Natural killer cell (primary cell): Measurements from ENCODE around the gene IGF1R. TPM values are rescaled to one million over a fixed set of nuclear protein-coding genes. Genes with fewer than 3 reads are reported as not detected.
"Not testable (repeated sequence)": the region's sequence is repeated elsewhere in the genome, so short reads cannot be mapped to it uniquely, and the experiment has no call there.

ENCODE experiments used
- ATAC-seq, 3 donors: fragments of 150-1000 bp in 2 of 3; fragments of 200-7000 bp in 1 of 3; cut with Tn5 transposase; 1 replicate in 1 of 3; 2 replicates in 2 of 3; pipeline ENCODE4 v1.10.0; 2021; ENCODE audit warnings: mild to moderate bottlenecking in 2 of 3, moderate library complexity in 2 of 3
- DNase-seq, 2 donors: peaks; one replicate each; pipeline versions ENCODE4 v3.0.0 to v3.0.0-alpha.2; 2013 to 2021; ENCODE audit warnings: mixed read lengths in 1 of 2
- H3K27ac ChIP-seq: one replicate; pipeline ENCODE4 v1.5.1; 2013; ENCODE audit warnings: mild to moderate bottlenecking, low read length
- H3K27me3 ChIP-seq: one replicate; pipeline ENCODE4 v1.6.1; 2013; ENCODE audit warnings: low read length; ENCODE audit not compliant: control insufficient read depth, insufficient read depth
- H3K36me3 ChIP-seq: one replicate; pipeline ENCODE4 v1.6.1; 2013; ENCODE audit warnings: low read length; ENCODE audit not compliant: control insufficient read depth, insufficient read depth
- H3K4me1 ChIP-seq: one replicate; pipeline ENCODE4 v1.6.1; 2013; ENCODE audit warnings: low read length; ENCODE audit not compliant: control insufficient read depth, insufficient read depth
- H3K4me3 ChIP-seq: one replicate; pipeline ENCODE4 v1.5.1; 2013; ENCODE audit warnings: low read length
- H3K9me3 ChIP-seq: one replicate; pipeline ENCODE4 v1.6.1; 2013; ENCODE audit warnings: low read length; ENCODE audit not compliant: control insufficient read depth, insufficient read depth
- H3K27ac Mint-ChIP-seq, 2 donors: one replicate each; pipeline ENCODE4 v1.8.0; 2022; ENCODE audit warnings: mild to moderate bottlenecking in 2 of 2, mixed read lengths in 2 of 2, moderate library complexity in 1 of 2
- H3K27me3 Mint-ChIP-seq, 2 donors: one replicate each; pipeline ENCODE4 v1.8.0; 2022; ENCODE audit warnings: low read depth in 2 of 2, mixed read lengths in 2 of 2
- H3K36me3 Mint-ChIP-seq: one replicate; pipeline ENCODE4 v1.8.0; 2022; ENCODE audit warnings: mixed read lengths
- H3K4me1 Mint-ChIP-seq, 2 donors: one replicate each; pipeline ENCODE4 v1.8.0; 2022; ENCODE audit warnings: mixed read lengths in 2 of 2
- H3K4me3 Mint-ChIP-seq: one replicate; pipeline ENCODE4 v1.8.0; 2022; ENCODE audit warnings: mild to moderate bottlenecking, moderate library complexity, mixed read lengths
- H3K9me3 Mint-ChIP-seq, 2 donors: one replicate each; pipeline ENCODE4 v1.8.0; 2022; ENCODE audit warnings: mixed read lengths in 2 of 2
- CTCF ChIP-seq: fragments of 200-600 bp; IDR thresholded peaks from one replicate; pipeline ENCODE4 v1.8.0; 2022; ENCODE audit warnings: antibody characterized with exemption
- WGBS: methylation state at CpG from one replicate; pipeline ENCODE4 v1.1.7; 2013; ENCODE audit warnings: missing lambda C conversion rate; ENCODE audit not compliant: insufficient coverage; 5-methylcytosine and 5-hydroxymethylcytosine counted together
- intact Hi-C: fragments of 100-400 bp; cut with micrococcal nuclease; formaldehyde crosslinking; loops from one replicate; pipeline ENCODE4 v1.14.2; 2022
- total RNA-seq, 4 donors: library from RNA; stranded (reverse); fragments of 120-200 nt in 1 of 4; gene quantifications; one replicate each; pipeline versions ENCODE4 v1.2.3 to v1.2.4, GENCODE V29; 2013 to 2022

The IGF1R gene
- total RNA-seq, 3 donors from 2014 or later (not counting 1 experiment from before 2014, with no cell fraction given), result 47.3 to 50.7 (median 49.0) TPM

GRCh38 chr15:99004998-99005974 lies 356.9 kb downstream of the IGF1R start:
- H3K4me3 Mint-ChIP-seq, H3K36me3 ChIP-seq, H3K9me3 Mint-ChIP-seq, H3K4me1 ChIP-seq, H3K4me1 Mint-ChIP-seq, H3K27ac Mint-ChIP-seq, H3K27me3 ChIP-seq, H3K9me3 ChIP-seq, H3K27ac ChIP-seq, intact Hi-C loops, H3K27me3 Mint-ChIP-seq, ATAC-seq, DNase-seq, H3K4me3 ChIP-seq, H3K36me3 Mint-ChIP-seq: not testable (repeated sequence)
- 77% methylated on average over 32 of the region's 38 CpGs for WGBS

GRCh38 chr15:99006146-99006545 lies 357.8 kb downstream of the IGF1R start:
- DNase-seq, result no peak

GRCh38 chr15:99006904-99007495 lies 358.7 kb downstream of the IGF1R start:
- no peaks in the 10 kb centered on the region for H3K9me3 ChIP-seq
- Mint-ChIP-seq H3K27me3 (peaks cover 0 to 5% of the 10 kb centered on the region in 2 donors), H3K4me3 (no peak overlapping the region), H3K27ac (no peak overlapping the region), H3K9me3 (no peaks in the 10 kb centered on the region), H3K36me3 (no peaks in the 10 kb centered on the region), H3K4me1 (no peaks in the 10 kb centered on the region)
- no peaks in the 10 kb centered on the region for H3K36me3 ChIP-seq
- intact Hi-C loops, result no loop called here
- ATAC-seq, result no peak
- H3K27me3 ChIP-seq, result no peaks in the 10 kb centered on the region
- no peak for DNase-seq
- H3K27ac ChIP-seq, result no peak overlapping the region
- 94% methylated on average over 17 of the region's 17 CpGs for WGBS
- H3K4me1 ChIP-seq, result peaks cover 5% of the 10 kb centered on the region
- H3K4me3 ChIP-seq, result no peak overlapping the region
- TF ChIP-seq CTCF, result no peak

More at GRCh38 chr15:99006146-99006545, 357.8 kb downstream of the IGF1R start:
- Histone ChIP-seq H3K27me3 (no peaks in the 10 kb centered on the region), H3K4me1 (peaks cover 8% of the 10 kb centered on the region), H3K4me3 (no peak overlapping the region), H3K9me3 (no peaks in the 10 kb centered on the region), H3K27ac (no peak overlapping the region), H3K36me3 (no peaks in the 10 kb centered on the region)
- no peak for ATAC-seq
- TF ChIP-seq CTCF, result no peak
- intact Hi-C loops, result no loop called here
- Mint-ChIP-seq H3K36me3 (no peaks in the 10 kb centered on the region), H3K4me3 (no peak overlapping the region), H3K4me1 (no peaks in the 10 kb centered on the region), H3K27me3 (peaks cover 0 to 5% of the 10 kb centered on the region in 2 donors), H3K27ac (no peak overlapping the region), H3K9me3 (no peaks in the 10 kb centered on the region)
- 76% methylated on average over 9 of the region's 9 CpGs for WGBS

GRCh38 chr15:99009741-99010330 lies 361.5 kb downstream of the IGF1R start:
- ATAC-seq (no peak), DNase-seq (no peak)
- no peak overlapping the region for H3K4me3 ChIP-seq
- peaks cover 2% of the 10 kb centered on the region for H3K4me1 ChIP-seq
- Mint-ChIP-seq H3K4me1 (peaks cover 0 to 5% of the 10 kb centered on the region in 2 donors), H3K4me3 (no peak overlapping the region), H3K27me3 (peaks cover 0 to 10% of the 10 kb centered on the region in 2 donors), H3K36me3 (no peaks in the 10 kb centered on the region), H3K27ac (no peak overlapping the region), H3K9me3 (no peaks in the 10 kb centered on the region)
- H3K9me3 ChIP-seq, result no peaks in the 10 kb centered on the region
- WGBS, result 88% methylated on average over 6 of the region's 8 CpGs
- no peaks in the 10 kb centered on the region for H3K27me3 ChIP-seq
- TF ChIP-seq CTCF, result no peak
- H3K27ac ChIP-seq, result no peak overlapping the region
- intact Hi-C loops, result no loop called here
- H3K36me3 ChIP-seq, result no peaks in the 10 kb centered on the region
